ENCODE data around the gene RIC8B. TPM values are rescaled to one million over a fixed set of nuclear protein-coding genes. Genes with fewer than 3 reads are reported as not detected.

Gene RIC8B
- total RNA-seq, 6 experiments from 2014 or later = 8.0 to 12.0 (median 10.2) TPM

GRCh38 chr12:106783515-106783914 lies 9.0 kb downstream of the RIC8B start:
- H3K4me1 Mint-ChIP-seq (ENCODE audit: low read depth) = peaks cover 35% of the 10 kb centered on the region
- peak overlapping the region; percentile 67 for H3K27ac Mint-ChIP-seq
- peak overlapping the region; percentile 82 for H3K4me3 Mint-ChIP-seq
- no peaks in the 10 kb centered on the region for H3K9me3 Mint-ChIP-seq
- H3K27me3 Mint-ChIP-seq (ENCODE audit: insufficient read depth) = no peaks in the 10 kb centered on the region
- TF ChIP-seq CTCF (IDR thresholded peaks at IDR 0.05) = no peak
- H3K36me3 Mint-ChIP-seq (ENCODE audit: low read depth) = peaks cover 12% of the 10 kb centered on the region
- no peak for DNase-seq

GRCh38 chr12:106790020-106790419 lies 15.5 kb downstream of the RIC8B start:
- Mint-ChIP-seq H3K9me3 (peaks cover 8% of the 10 kb centered on the region; the same call in 1 of the 2 replicates), H3K4me1 (ENCODE audit: low read depth) (peaks cover 17% of the 10 kb centered on the region), H3K36me3 (ENCODE audit: low read depth) (peaks cover 51% of the 10 kb centered on the region), H3K27ac (no peak overlapping the region), H3K4me3 (no peak overlapping the region), H3K27me3 (ENCODE audit: insufficient read depth) (no peaks in the 10 kb centered on the region)
- no peak for DNase-seq
- TF ChIP-seq CTCF (IDR thresholded peaks at IDR 0.05) = no peak

GRCh38 chr12:106791531-106791930 lies 17.0 kb downstream of the RIC8B start:
- Mint-ChIP-seq H3K4me1 (ENCODE audit: low read depth) (peaks cover 17% of the 10 kb centered on the region), H3K9me3 (peaks cover 8% of the 10 kb centered on the region; the same call in 1 of the 2 replicates), H3K4me3 (no peak overlapping the region), H3K27me3 (ENCODE audit: insufficient read depth) (no peaks in the 10 kb centered on the region), H3K27ac (no peak overlapping the region), H3K36me3 (ENCODE audit: low read depth) (peaks cover 51% of the 10 kb centered on the region)
- no peak for DNase-seq
- no peak for TF ChIP-seq CTCF (IDR thresholded peaks at IDR 0.05)

GRCh38 chr12:106794369-106794768 lies 19.9 kb downstream of the RIC8B start:
- no peak for TF ChIP-seq CTCF (IDR thresholded peaks at IDR 0.05)
- Mint-ChIP-seq H3K9me3 (peaks cover 8% of the 10 kb centered on the region; the same call in 1 of the 2 replicates), H3K4me3 (no peak overlapping the region), H3K4me1 (ENCODE audit: low read depth) (peaks cover 17% of the 10 kb centered on the region), H3K36me3 (ENCODE audit: low read depth) (peaks cover 38% of the 10 kb centered on the region), H3K27ac (no peak overlapping the region), H3K27me3 (ENCODE audit: insufficient read depth) (no peaks in the 10 kb centered on the region)
- no peak for DNase-seq

GRCh38 chr12:106801167-106801708 lies 26.8 kb downstream of the RIC8B start:
- H3K4me1 Mint-ChIP-seq (ENCODE audit: low read depth) = no peaks in the 10 kb centered on the region
- H3K9me3 Mint-ChIP-seq = no peaks in the 10 kb centered on the region
- TF ChIP-seq CTCF (IDR thresholded peaks at IDR 0.05) = no peak
- no peak for DNase-seq
- no peak overlapping the region for H3K27ac Mint-ChIP-seq
- peaks cover 12% of the 10 kb centered on the region for H3K36me3 Mint-ChIP-seq (ENCODE audit: low read depth)
- H3K4me3 Mint-ChIP-seq = no peak overlapping the region
- no peaks in the 10 kb centered on the region; the same call in 1 of the 2 replicates for H3K27me3 Mint-ChIP-seq (ENCODE audit: insufficient read depth)

Data from HFFc6 (cell line).